IMR-90 (cell line): ENCODE data around the gene SPSB2.
"Not testable (repeated sequence)": the region's sequence is repeated elsewhere in the genome, so short reads cannot be mapped to it uniquely, and the experiment has no call there.

ENCODE experiments used
- CHD1 ChIP-seq: IDR thresholded peaks from 2 replicates; pipeline ENCODE4 v1.6.1; 2012; ENCODE audit warnings: low read depth, low read length, improper control_type of control experiment
- POLR2A ChIP-seq: IDR thresholded peaks from 2 replicates; pipeline ENCODE4 v1.6.1; 2012; ENCODE audit warnings: mild to moderate bottlenecking, low read depth, low read length
- RAD21 ChIP-seq: IDR thresholded peaks from 2 replicates; pipeline ENCODE4 v1.6.1; 2012; ENCODE audit warnings: low read length, improper control_type of control experiment
- RFX5 ChIP-seq: IDR thresholded peaks from 2 replicates; pipeline ENCODE4 v1.8.0; 2012; ENCODE audit warnings: low read depth, mild to moderate bottlenecking, low read length, moderate library complexity
- TF ChIP-seq, protein P1 (sequence below): conservative IDR thresholded peaks from 2 replicates; pipeline ENCODE4 v1.5.1; 2012; ENCODE audit warnings: mild to moderate bottlenecking, low read depth, low read length, improper control_type of control experiment

GRCh38 chr12:6908141-6908540 is 35.0 kb upstream of the SPSB2 start:
- TF ChIP-seq POLR2A, RAD21, RFX5, CHD1: not testable (repeated sequence)
- TF ChIP-seq, protein P1, sequence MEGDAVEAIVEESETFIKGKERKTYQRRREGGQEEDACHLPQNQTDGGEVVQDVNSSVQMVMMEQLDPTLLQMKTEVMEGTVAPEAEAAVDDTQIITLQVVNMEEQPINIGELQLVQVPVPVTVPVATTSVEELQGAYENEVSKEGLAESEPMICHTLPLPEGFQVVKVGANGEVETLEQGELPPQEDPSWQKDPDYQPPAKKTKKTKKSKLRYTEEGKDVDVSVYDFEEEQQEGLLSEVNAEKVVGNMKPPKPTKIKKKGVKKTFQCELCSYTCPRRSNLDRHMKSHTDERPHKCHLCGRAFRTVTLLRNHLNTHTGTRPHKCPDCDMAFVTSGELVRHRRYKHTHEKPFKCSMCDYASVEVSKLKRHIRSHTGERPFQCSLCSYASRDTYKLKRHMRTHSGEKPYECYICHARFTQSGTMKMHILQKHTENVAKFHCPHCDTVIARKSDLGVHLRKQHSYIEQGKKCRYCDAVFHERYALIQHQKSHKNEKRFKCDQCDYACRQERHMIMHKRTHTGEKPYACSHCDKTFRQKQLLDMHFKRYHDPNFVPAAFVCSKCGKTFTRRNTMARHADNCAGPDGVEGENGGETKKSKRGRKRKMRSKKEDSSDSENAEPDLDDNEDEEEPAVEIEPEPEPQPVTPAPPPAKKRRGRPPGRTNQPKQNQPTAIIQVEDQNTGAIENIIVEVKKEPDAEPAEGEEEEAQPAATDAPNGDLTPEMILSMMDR: not testable (repeated sequence)
